Esophagus (tissue), 2 donors: ENCODE measurements around the gene HOXA5. TPM values are rescaled to one million over a fixed set of nuclear protein-coding genes. Genes with fewer than 3 reads are reported as not detected.
A peak's percentile ranks its signal among the peaks of the same experiment; 100 is the strongest.

Experiments
- H3K27ac ChIP-seq, 2 donors: one replicate each; pipeline ENCODE4 v1.5.1; 2013; ENCODE audit warnings: low read depth in 2 of 2, mild to moderate bottlenecking in 2 of 2, inconsistent platforms in 1 of 2, low read length in 1 of 2, moderate library complexity in 1 of 2
- H3K27me3 ChIP-seq, 2 donors: one replicate each; pipeline ENCODE4 v1.6.1; 2013; ENCODE audit warnings: low read length in 2 of 2, control low read depth in 1 of 2, mild to moderate bottlenecking in 1 of 2; ENCODE audit not compliant: insufficient read depth in 2 of 2, control insufficient read depth in 1 of 2
- H3K36me3 ChIP-seq, 2 donors: one replicate each; pipeline ENCODE4 v1.6.1; 2013; ENCODE audit warnings: low read length in 1 of 2; ENCODE audit not compliant: control insufficient read depth in 2 of 2, insufficient read depth in 2 of 2
- H3K4me1 ChIP-seq, 2 donors: one replicate each; pipeline ENCODE4 v1.6.1; 2013; ENCODE audit warnings: low read length in 1 of 2; ENCODE audit not compliant: control insufficient read depth in 2 of 2, insufficient read depth in 2 of 2
- H3K4me3 ChIP-seq, 2 donors: one replicate each; pipeline ENCODE4 v1.5.1; 2013; ENCODE audit warnings: low read length in 2 of 2, mild to moderate bottlenecking in 2 of 2, low read depth in 1 of 2, moderate library complexity in 1 of 2
- H3K9me3 ChIP-seq, 2 donors: one replicate each; pipeline ENCODE4 v1.6.1; 2013; ENCODE audit warnings: mild to moderate bottlenecking in 2 of 2, low read depth in 1 of 2, low read length in 1 of 2, moderate library complexity in 1 of 2; ENCODE audit not compliant: control insufficient read depth in 2 of 2, insufficient read depth in 1 of 2
- WGBS, 2 donors: extraction: QIAGEN DNeasy Blood & Tissue Kit; methylation state at CpG; one replicate each; pipeline ENCODE4 v1.1.7; 2013; 5-methylcytosine and 5-hydroxymethylcytosine counted together
- polyA plus RNA-seq, 2 donors: library from polyadenylated mRNA; stranded (reverse); fragments of 200-250 nt; gene quantifications; one replicate each; pipeline ENCODE4 v1.2.3, GENCODE V29; 2013
- donor health status: healthy with polysubstance abuse.
- donor health status: Bipolar disorder and iron deficiency.

Gene HOXA5
- polyA plus RNA-seq, 2 donors, result 1.7 to 3.5 TPM

DNA sequence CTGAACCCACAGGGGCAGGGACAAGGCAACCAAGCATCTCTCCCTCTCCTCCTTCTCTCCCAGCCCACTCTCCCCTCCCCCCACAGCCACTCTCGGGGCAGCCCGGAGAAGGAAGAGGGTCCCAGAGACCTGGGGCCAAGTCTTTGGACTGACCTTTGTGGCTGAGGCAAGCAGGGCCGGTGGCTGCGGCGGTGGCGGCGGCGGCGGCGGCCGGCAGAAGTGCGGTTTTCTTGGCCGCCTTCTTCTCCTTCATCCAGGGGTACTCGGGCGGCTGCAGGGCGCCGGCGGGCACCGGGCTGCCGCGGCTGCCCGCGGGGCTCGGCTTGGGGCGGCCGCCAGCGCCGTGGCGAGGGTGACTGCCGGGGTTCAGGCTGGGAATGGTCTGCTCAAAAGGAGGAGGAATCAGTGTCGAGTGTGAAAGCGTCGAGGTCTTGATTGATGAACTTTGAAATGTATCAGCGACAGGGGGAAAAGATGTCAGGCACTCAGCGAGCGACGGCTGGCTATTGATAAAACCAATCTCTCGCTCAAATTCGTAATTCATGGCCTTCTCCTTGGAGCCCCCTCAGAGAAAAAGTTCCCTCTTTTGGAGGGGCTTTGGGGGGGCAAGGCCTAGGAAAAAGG, 41.4 kb downstream of the HOXA5 start:
- Histone ChIP-seq H3K9me3 (no peaks in the 10 kb centered on the region), H3K4me3 (peak overlapping the region; percentile 65 to 75)

DNA sequence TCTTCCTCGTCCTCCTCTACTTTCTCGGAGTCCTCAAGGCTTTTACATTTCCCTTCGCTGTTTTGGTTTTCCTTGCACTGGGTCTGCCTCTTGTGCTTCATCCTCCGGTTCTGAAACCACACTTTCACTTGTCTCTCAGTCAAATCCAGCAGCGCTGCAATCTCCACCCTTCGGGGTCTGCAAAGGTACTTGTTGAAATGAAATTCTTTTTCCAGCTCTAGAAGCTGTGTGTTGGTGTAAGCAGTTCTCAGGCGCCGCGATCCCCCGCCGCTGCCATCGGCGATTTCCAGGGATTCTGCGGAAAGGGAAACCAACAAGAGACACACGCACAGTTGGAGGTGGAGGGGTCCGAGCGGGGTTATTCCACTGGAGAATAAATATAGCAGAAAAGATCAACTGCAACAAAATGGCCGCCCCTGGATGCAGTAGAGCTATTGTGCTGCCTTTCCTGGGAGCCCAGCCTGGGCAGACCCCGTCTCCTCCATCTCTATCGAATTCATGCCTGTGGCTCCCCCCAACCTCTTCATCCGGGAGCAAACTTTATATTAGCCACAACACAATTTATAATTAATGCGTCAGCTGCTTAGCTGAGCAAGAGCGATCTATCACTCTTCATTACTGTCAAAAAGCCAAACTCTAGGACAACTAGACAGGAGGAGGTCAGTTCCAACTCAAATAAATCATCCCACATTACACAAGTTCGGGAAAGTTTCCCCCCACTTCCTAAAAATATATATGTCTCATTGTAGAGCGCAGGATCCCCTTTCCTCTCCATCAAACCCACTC, 42.1 kb downstream of the HOXA5 start:
- 19 to 23% methylated on average over 25 of the region's 25 CpGs for WGBS, 2 donors
- Histone ChIP-seq H3K36me3 (no peaks in the 10 kb centered on the region), H3K9me3 (no peaks in the 10 kb centered on the region), H3K4me3 (peak overlapping the region; percentile 65 to 75), H3K4me1 (peaks cover 0 to 2% of the 10 kb centered on the region in 2 donors), H3K27ac (peak overlapping the region; percentile 93), H3K27me3 (no peaks in the 10 kb centered on the region)

More for the DNA sequence above, 41.4 kb downstream of the HOXA5 start:
- Histone ChIP-seq H3K27ac (peak overlapping the region; percentile 93), H3K4me1 (peaks cover 0 to 2% of the 10 kb centered on the region in 2 donors), H3K36me3 (no peaks in the 10 kb centered on the region), H3K27me3 (no peaks in the 10 kb centered on the region)
- WGBS, 2 donors, result 2 to 4% methylated on average over 34 to 39 of the region's 39 CpGs

DNA sequence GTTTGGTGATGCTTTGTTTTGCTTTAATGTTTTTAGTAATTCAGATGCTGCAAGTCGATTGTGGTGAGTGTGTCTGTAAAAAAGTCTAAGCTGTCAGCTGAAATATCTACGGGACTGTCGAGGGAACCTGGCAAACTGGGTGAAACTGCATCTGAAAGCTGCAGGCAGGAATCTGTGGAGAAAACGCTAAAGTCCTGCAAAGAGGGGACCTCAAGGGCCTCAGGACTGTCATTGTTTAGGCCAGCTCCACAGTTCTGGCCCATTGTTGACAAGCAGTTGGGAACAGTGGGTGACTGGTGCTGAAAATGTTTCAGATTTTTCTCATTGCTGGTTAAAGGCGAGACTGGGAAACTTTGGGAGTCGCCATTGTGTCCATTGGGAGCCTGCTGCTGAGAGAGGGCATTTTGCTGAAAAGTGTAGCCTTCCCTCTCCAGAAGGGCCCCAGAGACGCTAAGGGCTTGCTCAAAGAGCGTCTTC, 42.7 kb downstream of the HOXA5 start:
- Histone ChIP-seq H3K9me3 (no peaks in the 10 kb centered on the region), H3K27ac (peak overlapping the region; percentile 93), H3K4me3 (peak overlapping the region; percentile 65 to 75), H3K36me3 (no peaks in the 10 kb centered on the region), H3K27me3 (no peaks in the 10 kb centered on the region), H3K4me1 (peaks cover 0 to 2% of the 10 kb centered on the region in 2 donors)
- WGBS, 2 donors, result 25 to 27% methylated on average over 8 of the region's 8 CpGs

DNA sequence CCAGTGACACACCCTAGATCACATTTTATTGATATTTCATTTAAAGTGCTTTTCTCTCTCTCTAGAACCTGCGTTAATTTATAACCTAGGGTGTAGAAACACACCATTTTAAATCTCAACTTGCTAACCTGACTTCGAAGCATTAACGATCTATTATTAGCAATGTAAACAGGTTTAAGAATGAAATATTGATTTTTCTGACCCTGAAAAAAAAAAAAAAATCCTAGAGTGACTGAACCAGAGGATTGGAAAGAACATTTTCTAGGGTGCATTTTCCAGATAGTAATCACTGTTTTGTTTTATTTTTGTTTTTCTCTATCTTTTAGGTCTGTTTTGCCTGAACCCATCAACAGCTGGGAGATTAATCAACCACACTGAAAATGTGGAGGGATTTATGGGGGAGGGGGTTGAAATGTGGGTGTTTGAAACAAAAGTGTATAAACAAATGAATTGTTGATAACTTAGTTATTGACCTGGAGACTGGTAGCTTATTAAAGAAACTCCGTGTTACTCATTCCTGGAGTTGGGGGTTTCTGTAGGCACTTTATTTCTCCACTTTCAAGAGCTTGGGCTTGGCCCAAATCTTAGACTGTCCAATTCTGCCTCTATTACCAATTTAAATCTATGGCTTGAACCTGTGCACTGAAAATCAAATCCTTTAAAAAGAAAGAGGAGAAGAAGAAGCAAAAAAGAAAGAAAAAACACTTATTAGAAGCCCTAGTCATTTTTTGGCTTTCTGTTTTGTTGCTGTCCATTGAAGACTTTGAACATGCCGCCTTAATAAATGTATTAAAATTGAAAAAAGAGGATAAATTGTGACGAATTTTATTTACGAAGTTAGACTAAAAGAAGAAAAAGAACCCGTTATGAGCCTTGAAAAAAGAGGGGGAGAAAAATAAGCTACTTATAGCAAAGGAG, 43.8 kb downstream of the HOXA5 start:
- WGBS, 2 donors, result 40 to 45% methylated on average over 8 of the region's 8 CpGs
- Histone ChIP-seq H3K4me1 (peaks cover 4 to 5% of the 10 kb centered on the region in 2 donors), H3K4me3 (peak overlapping the region in 1 of 2 donors; percentile 91), H3K27me3 (no peaks in the 10 kb centered on the region), H3K9me3 (no peaks in the 10 kb centered on the region), H3K27ac (peak overlapping the region; percentile 95 to 97), H3K36me3 (no peaks in the 10 kb centered on the region)

DNA sequence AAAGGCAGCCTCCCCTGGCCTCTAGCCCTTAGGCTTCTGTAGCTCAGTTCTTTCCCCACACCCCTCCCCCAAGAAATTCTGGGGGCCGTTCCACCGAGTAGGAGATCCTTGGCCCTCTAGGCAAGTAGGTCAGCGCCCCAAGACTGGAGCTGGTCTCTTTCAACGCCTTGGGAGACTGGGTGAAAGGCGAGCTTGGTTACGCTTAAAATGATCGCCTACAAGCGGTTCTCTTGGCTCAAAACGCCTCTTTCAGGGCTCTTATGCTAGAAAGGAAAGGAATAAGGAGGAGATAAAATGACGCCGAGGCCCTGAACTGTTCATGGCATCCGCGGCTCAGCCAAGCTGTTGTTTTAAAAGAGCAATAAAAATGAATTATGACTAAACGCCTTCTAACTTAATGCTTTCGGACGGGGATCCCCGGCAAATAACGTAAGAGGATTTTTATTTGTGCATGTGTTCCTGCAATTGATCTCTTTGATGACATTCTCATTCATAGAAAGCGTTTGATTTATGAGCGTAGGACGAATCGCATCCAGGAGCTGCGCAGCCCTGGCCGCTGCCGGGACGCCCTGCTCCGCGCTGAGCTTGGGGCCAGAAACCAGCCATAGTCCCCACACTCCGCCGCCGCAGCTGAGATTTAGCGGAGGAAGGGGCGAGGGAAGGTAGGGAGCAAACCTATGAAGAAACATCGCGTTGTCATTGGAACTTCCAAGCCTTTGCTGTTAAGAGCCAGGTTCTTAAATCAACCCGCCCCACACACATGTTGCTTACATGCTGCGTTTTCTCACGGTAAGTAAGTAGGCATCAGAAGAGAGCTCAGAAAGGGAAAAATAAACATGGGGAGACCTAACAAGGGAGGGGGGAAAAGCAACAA, 44.7 kb downstream of the HOXA5 start:
- H3K4me3 ChIP-seq, result peak overlapping the region; percentile 59 to 91
- peaks cover 4 to 5% of the 10 kb centered on the region in 2 donors for H3K4me1 ChIP-seq
- H3K27ac ChIP-seq, result peak overlapping the region; percentile 95 to 97
- H3K27me3 ChIP-seq, result no peaks in the 10 kb centered on the region
- no peaks in the 10 kb centered on the region for H3K36me3 ChIP-seq
- WGBS, 2 donors, result 12 to 18% methylated on average over 38 of the region's 38 CpGs
- H3K9me3 ChIP-seq, result no peaks in the 10 kb centered on the region

DNA sequence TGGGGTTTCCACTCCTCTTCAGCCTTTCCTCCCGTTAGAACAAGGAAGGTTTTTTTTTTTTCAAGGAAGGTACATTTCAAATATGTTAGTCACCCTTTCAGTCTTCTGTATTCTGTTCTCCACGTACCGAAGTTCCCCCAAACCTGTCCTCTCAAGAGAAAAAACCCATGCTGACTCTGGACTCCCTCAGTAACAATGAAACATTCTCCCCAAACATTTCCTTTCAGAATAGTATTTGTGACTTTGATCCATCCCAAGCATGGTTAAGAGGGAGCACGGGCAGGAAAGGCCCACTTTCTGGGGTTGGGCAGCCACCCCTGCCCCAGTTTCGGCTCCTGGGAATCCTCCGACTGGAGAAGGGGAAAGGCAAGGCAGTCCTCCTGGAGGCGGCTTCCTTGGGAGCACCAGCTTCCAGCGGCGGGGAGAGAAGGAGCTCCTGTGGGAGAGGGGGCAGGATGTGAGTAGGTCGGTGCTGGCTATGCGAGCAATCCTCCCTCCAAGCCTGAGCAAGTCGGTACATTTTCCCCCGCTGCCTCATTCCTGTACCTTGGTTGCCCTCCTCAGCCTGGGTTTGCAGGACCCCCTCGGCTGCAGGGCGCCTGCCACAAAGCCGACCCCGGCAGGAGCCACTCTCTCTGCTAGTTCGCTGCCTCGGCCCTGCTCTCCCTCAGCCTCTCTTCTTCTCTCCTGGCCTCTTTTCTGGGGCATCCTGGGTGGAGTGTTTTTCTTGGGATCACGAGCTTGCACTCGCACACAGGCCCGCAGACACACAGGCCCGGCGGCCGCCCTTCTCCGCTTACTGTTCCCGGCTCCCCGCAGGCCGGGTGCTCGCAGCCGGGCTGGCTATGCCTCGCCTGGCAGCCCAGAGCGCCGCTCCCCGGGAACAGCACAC, 45.5 kb downstream of the HOXA5 start:
- H3K27ac ChIP-seq, result peak overlapping the region; percentile 95 to 97
- WGBS, 2 donors, result 13 to 17% methylated on average over 30 to 35 of the region's 35 CpGs
- peaks cover 4 to 5% of the 10 kb centered on the region in 2 donors for H3K4me1 ChIP-seq
- peak overlapping the region; percentile 59 to 91 for H3K4me3 ChIP-seq
- no peaks in the 10 kb centered on the region for H3K27me3 ChIP-seq
- no peaks in the 10 kb centered on the region for H3K9me3 ChIP-seq
- H3K36me3 ChIP-seq, result no peaks in the 10 kb centered on the region

DNA sequence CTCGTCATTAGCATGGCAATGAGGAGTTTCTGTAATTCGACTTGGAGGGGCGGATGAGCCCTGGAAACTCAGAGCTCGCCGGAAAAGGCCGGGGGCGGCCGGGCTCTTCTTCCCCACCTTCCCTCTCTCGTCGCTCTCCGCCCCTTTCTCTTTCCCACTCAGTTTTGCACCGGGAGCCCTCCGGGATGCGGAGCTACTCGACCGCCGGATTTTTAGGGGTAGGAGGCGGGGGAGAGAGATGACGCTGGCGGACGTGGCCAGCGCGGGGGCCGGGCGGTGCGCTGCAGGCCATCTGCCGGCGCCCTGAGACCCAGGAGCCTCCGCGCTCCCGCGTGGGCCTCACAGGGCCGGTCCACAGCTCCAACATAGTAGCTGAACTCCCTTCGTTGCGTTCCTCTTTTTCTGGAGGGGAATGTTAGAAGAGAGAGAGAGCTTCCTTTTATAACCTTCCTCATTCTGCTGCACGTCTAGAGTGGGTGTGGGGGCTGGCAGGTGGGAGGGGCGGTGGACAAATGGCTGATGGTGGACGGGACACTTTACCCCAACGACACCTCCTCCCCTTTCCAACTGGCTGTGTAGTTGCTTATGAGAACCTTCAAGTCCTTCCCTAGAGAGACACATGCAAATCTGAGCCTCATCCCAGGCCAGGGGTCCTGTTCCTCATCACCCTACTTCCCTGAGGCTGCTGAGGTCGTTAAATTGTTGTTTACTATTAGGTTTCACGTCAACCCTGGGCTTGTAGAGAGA, 46.5 kb downstream of the HOXA5 start:
- Histone ChIP-seq H3K9me3 (no peaks in the 10 kb centered on the region), H3K4me3 (peak overlapping the region; percentile 89 to 91), H3K27me3 (no peaks in the 10 kb centered on the region), H3K36me3 (no peaks in the 10 kb centered on the region), H3K4me1 (peaks cover 4 to 5% of the 10 kb centered on the region in 2 donors), H3K27ac (peak overlapping the region; percentile 95 to 97)
- WGBS, 2 donors, result 0 to 1% methylated on average over 35 to 41 of the region's 41 CpGs
